GM18858 (cell line): ENCODE data around the gene KRT12.
"Not testable (repeated sequence)": the region's sequence is repeated elsewhere in the genome, so short reads cannot be mapped to it uniquely, and the experiment has no call there.

Source experiments
- ATAC-seq: cut with Tn5 transposase; IDR thresholded peaks from one replicate; pipeline ENCODE4 v1.9.1; 2021; ENCODE audit not compliant: unreplicated experiment

The KRT12 gene

GRCh38 chr17:40818733-40819527 is 48.1 kb downstream of the KRT12 start:
- no peak for ATAC-seq

GRCh38 chr17:40818343-40818732 is 48.7 kb downstream of the KRT12 start:
- no peak for ATAC-seq

- ATAC-seq, result no peak
Observed at GRCh38 chr17:40817103-40817682, 49.8 kb downstream of the KRT12 start.

- ATAC-seq, result no peak
Observed at GRCh38 chr17:40816569-40816968, 50.5 kb downstream of the KRT12 start.

GRCh38 chr17:40815381-40815780 is 51.6 kb downstream of the KRT12 start:
- ATAC-seq, result no peak

- not testable (repeated sequence) for ATAC-seq
Observed at GRCh38 chr17:40814657-40815056, 52.4 kb downstream of the KRT12 start.

GRCh38 chr17:40813804-40814203 is 53.2 kb downstream of the KRT12 start:
- no peak for ATAC-seq

- ATAC-seq, result no peak
Observed at GRCh38 chr17:40812639-40813038, 54.4 kb downstream of the KRT12 start.
